ENCODE results near the gene NR1H4. TPM values are rescaled to one million over a fixed set of nuclear protein-coding genes. Genes with fewer than 3 reads are reported as not detected.
"Not testable (repeated sequence)": the region's sequence is repeated elsewhere in the genome, so short reads cannot be mapped to it uniquely, and the experiment has no call there.

NR1H4 gene
- total RNA-seq, 2 experiments from 2014 or later = not detected

DNA sequence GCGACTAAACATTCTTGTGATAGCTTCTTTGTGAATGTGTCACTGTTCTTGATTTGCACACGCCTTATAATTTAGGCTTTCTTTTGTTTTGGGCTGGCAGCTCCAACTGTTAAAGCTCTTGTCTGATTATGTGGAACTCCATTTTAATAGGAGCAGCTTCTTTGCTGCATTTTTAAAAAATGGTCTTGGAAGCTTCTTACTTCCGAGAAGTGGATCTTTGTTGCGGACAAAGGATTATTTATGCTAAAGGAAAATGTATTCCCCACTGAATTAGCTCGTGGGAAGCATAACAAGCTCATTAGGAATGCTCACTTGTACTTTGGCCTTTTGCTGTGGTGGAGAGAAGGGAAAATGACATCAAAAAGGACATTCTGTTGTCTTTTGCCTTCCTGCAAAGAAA is 119.8 kb downstream of the NR1H4 start:
- H3K27ac Mint-ChIP-seq = no peak overlapping the region
- POLR2A ChIA-PET = no interaction called here
- intact Hi-C loops (cut with micrococcal nuclease) = no loop called here
- H3K36me3 Mint-ChIP-seq = no peaks in the 10 kb centered on the region
- CTCF ChIA-PET = no interaction called here
- peaks cover 7% of the 10 kb centered on the region for H3K9me3 Mint-ChIP-seq
- H3K4me1 Mint-ChIP-seq (ENCODE audit: low read depth) = no peaks in the 10 kb centered on the region
- no peaks in the 10 kb centered on the region for H3K27me3 Mint-ChIP-seq
- no peak for DNase-seq
- H3K4me3 Mint-ChIP-seq = no peak overlapping the region

DNA sequence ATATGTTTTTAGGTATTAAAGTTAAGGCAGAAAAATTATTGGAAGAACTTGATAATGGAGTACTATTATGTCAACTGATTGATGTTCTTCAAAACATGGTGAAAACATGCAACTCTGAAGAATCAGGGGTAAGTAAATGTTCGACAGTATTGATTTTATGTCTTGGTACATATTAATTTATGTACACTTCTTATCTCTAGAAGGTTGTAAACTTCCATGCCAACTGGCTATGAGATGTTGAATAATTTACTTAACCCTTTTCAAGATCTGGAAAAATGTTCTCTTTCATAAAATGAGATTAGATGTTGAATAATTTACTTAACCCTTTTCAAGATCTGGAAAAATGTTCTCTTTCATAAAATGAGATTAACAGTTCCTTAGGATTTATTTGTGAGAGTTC is 128.0 kb downstream of the NR1H4 start:
- Mint-ChIP-seq H3K36me3 (no peaks in the 10 kb centered on the region), H3K4me3 (no peak overlapping the region), H3K9me3 (no peaks in the 10 kb centered on the region), H3K27ac (no peak overlapping the region), H3K4me1 (ENCODE audit: low read depth) (no peaks in the 10 kb centered on the region), H3K27me3 (peaks cover 2% of the 10 kb centered on the region)
- ChIA-PET POLR2A (no interaction called here), CTCF (no interaction called here)
- no peak for DNase-seq
- intact Hi-C loops (cut with micrococcal nuclease) = no loop called here

DNA sequence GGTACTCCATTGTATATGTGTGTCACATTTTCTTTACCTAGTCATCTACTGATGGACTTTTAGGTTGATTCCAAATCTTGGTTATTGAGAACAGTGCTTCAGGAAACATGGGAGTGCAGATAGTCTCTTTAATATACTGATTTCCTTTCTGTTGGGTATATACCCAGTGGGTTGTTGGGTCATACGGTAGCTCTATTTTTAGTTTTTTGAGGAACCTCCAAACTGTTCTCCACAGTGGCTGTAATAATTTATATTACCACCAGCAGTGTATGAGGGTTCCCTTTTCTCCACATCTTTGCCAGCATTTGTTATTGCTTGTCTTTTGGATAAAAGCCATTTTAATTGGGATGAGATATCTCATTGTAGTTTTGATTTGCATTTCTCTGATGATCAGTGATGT is 129.3 kb downstream of the NR1H4 start:
- H3K9me3 Mint-ChIP-seq; H3K36me3 Mint-ChIP-seq; CTCF ChIA-PET; POLR2A ChIA-PET; DNase-seq; H3K27me3 Mint-ChIP-seq; H3K4me3 Mint-ChIP-seq; H3K27ac Mint-ChIP-seq; intact Hi-C loops (cut with micrococcal nuclease); H3K4me1 Mint-ChIP-seq (ENCODE audit: low read depth): not testable (repeated sequence)

DNA sequence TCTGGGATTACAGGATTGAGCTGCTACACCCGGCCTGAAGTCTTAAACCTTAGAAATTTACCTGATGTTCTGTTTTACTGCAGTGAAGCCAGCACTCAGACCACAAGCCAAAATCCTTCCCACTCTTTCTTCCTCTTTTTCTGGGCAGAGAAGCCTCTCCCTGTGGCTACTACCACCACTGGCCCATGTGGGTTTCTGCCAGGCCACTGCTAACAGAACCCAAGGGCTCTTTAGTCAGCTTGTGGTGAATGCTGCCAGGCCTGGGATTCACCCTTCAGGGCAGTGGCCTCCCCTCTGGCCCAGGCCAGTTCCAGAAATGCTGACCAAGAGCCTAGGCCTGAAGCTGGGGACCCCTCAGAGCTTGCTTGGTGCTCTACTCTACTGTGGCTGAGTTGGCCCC is 135.1 kb downstream of the NR1H4 start:
- DNase-seq = no peak
- Mint-ChIP-seq H3K27me3 (peaks cover 2% of the 10 kb centered on the region), H3K4me3 (no peak overlapping the region), H3K27ac (no peak overlapping the region), H3K9me3 (no peaks in the 10 kb centered on the region), H3K36me3 (no peaks in the 10 kb centered on the region), H3K4me1 (ENCODE audit: low read depth) (no peaks in the 10 kb centered on the region)
- ChIA-PET POLR2A (no interaction called here), CTCF (no interaction called here)
- intact Hi-C loops (cut with micrococcal nuclease) = no loop called here

DNA sequence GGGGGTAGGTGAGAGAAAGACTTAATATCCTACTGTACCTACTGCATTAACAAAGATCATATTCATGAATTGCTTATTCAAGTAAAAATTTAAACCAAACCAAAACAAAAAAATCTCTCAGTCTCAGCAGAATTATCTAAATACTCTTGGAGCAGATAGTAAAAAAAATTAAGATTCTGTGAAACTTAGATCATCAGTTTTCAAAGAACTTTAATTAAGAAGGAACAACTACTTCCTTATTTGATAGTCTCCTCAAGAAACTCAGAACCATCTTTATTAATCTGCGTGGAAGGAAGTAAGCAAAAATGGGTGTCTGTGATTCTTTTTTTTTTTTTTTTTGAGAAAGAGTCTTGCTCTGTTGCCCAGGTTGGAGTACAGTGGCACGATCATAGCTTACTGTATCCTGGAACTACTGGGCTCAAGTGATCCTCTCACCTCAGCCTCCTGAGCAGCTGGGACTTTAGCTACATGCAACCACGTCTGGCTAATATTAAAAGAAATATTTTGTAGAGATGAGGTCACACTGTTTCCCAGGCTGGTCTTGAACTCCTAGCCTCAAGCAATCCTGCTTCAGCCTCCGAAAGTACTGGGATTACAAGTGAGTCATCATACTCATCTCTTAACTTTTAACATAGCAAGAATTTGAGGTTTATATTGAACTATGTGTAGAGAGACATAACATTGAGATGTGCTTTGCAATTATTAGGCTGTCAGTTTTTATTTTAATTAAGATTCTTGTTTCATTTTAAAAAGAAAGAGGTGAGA is 137.2 kb downstream of the NR1H4 start:
- Mint-ChIP-seq H3K27me3 (peaks cover 2% of the 10 kb centered on the region), H3K4me1 (ENCODE audit: low read depth) (no peaks in the 10 kb centered on the region), H3K36me3 (no peaks in the 10 kb centered on the region), H3K27ac (no peak overlapping the region), H3K9me3 (no peaks in the 10 kb centered on the region), H3K4me3 (no peak overlapping the region)
- POLR2A ChIA-PET = no interaction called here
- no peak for DNase-seq
- intact Hi-C loops (cut with micrococcal nuclease) = no loop called here
- CTCF ChIA-PET = no interaction called here

DNA sequence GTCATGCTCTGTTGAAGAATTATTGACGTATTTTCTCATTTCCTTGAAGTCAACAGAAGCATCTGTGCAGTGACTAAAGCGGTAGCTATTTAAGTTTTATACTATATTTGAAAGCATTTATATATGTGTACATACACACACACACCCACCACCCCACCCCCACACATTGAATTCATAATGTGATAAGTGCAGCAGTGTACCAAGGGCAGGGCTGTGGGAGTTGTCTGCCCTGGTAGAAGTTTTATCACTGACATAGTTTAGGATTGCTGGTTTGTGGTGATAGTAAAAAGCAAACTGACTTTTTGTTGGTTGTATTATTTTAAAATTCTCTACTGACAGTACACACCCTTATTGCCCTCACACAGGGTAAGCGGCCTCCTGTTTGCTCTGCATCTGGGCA is 138.9 kb downstream of the NR1H4 start:
- intact Hi-C loops (cut with micrococcal nuclease) = no loop called here
- DNase-seq = no peak
- Mint-ChIP-seq H3K27ac (no peak overlapping the region), H3K4me3 (no peak overlapping the region), H3K36me3 (no peaks in the 10 kb centered on the region), H3K27me3 (no peaks in the 10 kb centered on the region), H3K9me3 (no peaks in the 10 kb centered on the region), H3K4me1 (ENCODE audit: low read depth) (no peaks in the 10 kb centered on the region)
- CTCF ChIA-PET = no interaction called here
- POLR2A ChIA-PET = no interaction called here

Other genes with a start within 250 kb of the NR1H4 start
- 1 to 10 TPM; 2.4 to 3.5 TPM for gene DEPDC4, start 206.8 kb upstream of the NR1H4 start, total RNA-seq
- gene SCYL2, start 206.7 kb upstream of the NR1H4 start, total RNA-seq = 10 to 100 TPM; 24.5 to 26.7 TPM
- gene SLC17A8, start 116.8 kb upstream of the NR1H4 start, total RNA-seq = not detected
- gene GAS2L3, start 99.8 kb downstream of the NR1H4 start, total RNA-seq = 1 to 10 TPM; 3.4 to 3.6 TPM